ENCODE data around the gene PTGER4. TPM values are rescaled to one million over a fixed set of nuclear protein-coding genes. Genes with fewer than 3 reads are reported as not detected.

PTGER4 gene
- total and polyA plus RNA-seq, 2 of the 8 experiments (the other 6 are each of a cell fraction or from before 2014, with no cell fraction given) = 0.76 to 1.2 TPM

DNA sequence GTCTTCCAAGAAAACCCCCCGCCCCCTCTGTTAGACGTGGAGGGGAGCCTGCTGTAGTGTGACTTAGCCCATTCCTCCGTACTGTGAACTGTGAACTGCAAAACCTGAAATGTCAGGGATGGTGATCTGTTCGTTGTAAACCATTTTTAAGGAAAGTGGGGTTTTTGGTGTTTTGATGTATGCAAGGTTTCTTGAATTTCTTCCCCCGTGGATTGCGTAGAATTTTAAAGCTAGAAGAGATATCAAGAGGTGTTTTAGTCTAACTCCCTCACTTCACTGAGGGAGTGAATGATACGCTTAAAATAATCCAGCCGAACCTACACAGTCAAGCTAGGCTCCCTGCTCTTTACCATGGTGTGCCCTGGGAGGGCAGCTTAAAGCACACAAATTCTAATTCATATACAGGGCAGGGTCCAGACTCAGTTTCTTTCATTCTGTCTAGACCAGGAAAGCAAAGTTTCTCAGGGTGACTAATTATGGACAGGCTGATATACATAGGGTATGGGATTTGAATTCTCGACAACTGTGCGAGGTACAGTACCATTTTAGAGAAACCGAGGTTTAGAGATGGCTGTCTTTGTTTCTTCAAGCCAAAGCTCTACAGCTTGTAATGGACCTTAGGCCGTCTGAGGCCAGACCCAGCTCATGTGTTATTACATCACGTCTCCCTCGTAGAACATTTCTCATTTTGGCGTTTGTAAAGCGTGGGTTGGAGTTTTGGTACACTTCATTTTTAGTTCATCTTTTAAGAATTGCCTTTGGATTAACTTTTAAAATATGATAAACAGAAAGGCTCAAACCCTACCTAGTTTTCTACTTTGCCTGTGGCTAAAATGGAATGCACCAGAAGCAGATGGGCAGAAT lies 2.7 kb downstream of the PTGER4 start:
- no peak overlapping the region for H3K56ac ChIP-seq (replicated peaks; ENCODE audit: insufficient read length, low read depth, low read length)
- FAIRE-seq (no peak), DNase-seq (ENCODE audit: low read depth in 1 of 2, low spot score in 2 of 2) (no peak)
- no peak overlapping the region for H4K8ac ChIP-seq (ENCODE audit: extremely low read depth, insufficient read depth, low read length)
- no peak overlapping the region for H2BK20ac ChIP-seq (ENCODE audit: low read length)
- no peak overlapping the region for H3K27ac ChIP-seq (ENCODE audit: low read depth, low read length)
- no peak overlapping the region for H3K23ac ChIP-seq (ENCODE audit: insufficient read length)
- no peak overlapping the region for H3K14ac ChIP-seq (ENCODE audit: insufficient read length)
- H2BK15ac ChIP-seq (ENCODE audit: low read length) = no peak overlapping the region
- H4K20me1 ChIP-seq (replicated peaks in 1 of 2; ENCODE audit: control insufficient read depth in 1 of 2, insufficient read depth in 2 of 2, low read length in 2 of 2) = peaks cover 3 to 5% of the 10 kb centered on the region in 2 experiments
- H3K23me2 ChIP-seq (ENCODE audit: low read depth, low read length) = peaks cover 21% of the 10 kb centered on the region
- no peaks in the 10 kb centered on the region for H3K79me1 ChIP-seq (ENCODE audit: low read depth, low read length)
- H3K4ac ChIP-seq (replicated peaks; ENCODE audit: insufficient read length, low read depth, low read length) = no peak overlapping the region
- no peak overlapping the region for H4K5ac ChIP-seq (ENCODE audit: insufficient read length, low read depth, low read length)
- H2AFZ ChIP-seq (ENCODE audit: low read length) = peak overlapping the region; percentile 89; the same call in 1 of the 2 replicates
- POLR2A ChIA-PET (ENCODE audit: partially characterized antibody) = no interaction called here
- H2BK120ac ChIP-seq (replicated peaks; ENCODE audit: low read depth, low read length) = no peak overlapping the region
- H2AK5ac ChIP-seq (ENCODE audit: low read depth, low read length) = no peak overlapping the region
- 78% methylated on average over 16 of the region's 16 CpGs; no CpG with 5 or more reads in 1 of the 2 experiments for WGBS, 2 experiments (ENCODE audit: extremely low coverage in 1 of 2, insufficient coverage in 1 of 2, insufficient read length in 1 of 2, insufficient replicate concordance in 2 of 2, low coverage in 1 of 2, low lambda C conversion rate in 2 of 2, missing lambda C conversion rate in 1 of 2)
- no peak for TF ChIP-seq CEBPB (IDR thresholded peaks at IDR 0.05; ENCODE audit: low read depth, low read length)
- CTCF ChIA-PET (ENCODE audit: partially characterized antibody) = interaction anchor here (1.2 to 4.6 kb wide), 5 partner anchors 190 to 1083 kb away, joined by 3 to 32 read pairs (median 5); no protein-coding TSS in a partner anchor
- no peak overlapping the region for H2BK5ac ChIP-seq (ENCODE audit: low read depth, low read length)
- no peak overlapping the region for H3K9ac ChIP-seq (replicated peaks in 1 of 4; ENCODE audit: extremely low read depth in 1 of 4, low read depth in 3 of 4, low read length in 3 of 4)
- H3K4me1 ChIP-seq (replicated peaks in 1 of 4; ENCODE audit: control insufficient read depth in 3 of 4, insufficient read depth in 4 of 4, low read length in 3 of 4) = peaks cover 0 to 18% (median 10%) of the 10 kb centered on the region in 4 experiments; a peak in 6 of 7 replicates
- H3K36me3 ChIP-seq (ENCODE audit: control insufficient read depth in 2 of 4, insufficient read depth in 4 of 4, low read length in 3 of 4) = no peaks in the 10 kb centered on the region
- H4K91ac ChIP-seq (replicated peaks; ENCODE audit: insufficient read length, low read length) = no peak overlapping the region
- peak overlapping the region; percentile 55 to 84 (median 78); a peak in 6 of 8 replicates for H3K4me3 ChIP-seq (ENCODE audit: extremely low read depth in 1 of 4, insufficient read depth in 2 of 4, low read depth in 3 of 4, low read length in 4 of 4)
- no peaks in the 10 kb centered on the region for H3K79me2 ChIP-seq (ENCODE audit: control insufficient read depth in 1 of 2, insufficient read depth in 2 of 2, low read length in 2 of 2)
- peaks cover 23 to 38% (median 29%) of the 10 kb centered on the region in 4 experiments for H3K27me3 ChIP-seq (replicated peaks in 1 of 4; ENCODE audit: control insufficient read depth in 3 of 4, extremely low read depth in 1 of 4, insufficient read depth in 3 of 4, low read length in 3 of 4)
- no peaks in the 10 kb centered on the region; a peak in 1 of 4 replicates for H3K9me3 ChIP-seq (ENCODE audit: insufficient read depth in 2 of 2, low read depth in 1 of 2, low read length in 1 of 2)
- peak overlapping the region; percentile 95 to 99 for H3K4me2 ChIP-seq (ENCODE audit: insufficient read depth in 1 of 2, low read depth in 2 of 2, low read length in 2 of 2)
- no peak overlapping the region for H2BK12ac ChIP-seq (ENCODE audit: low read depth, low read length)
- H3K18ac ChIP-seq (ENCODE audit: extremely low read depth, low read length) = peak overlapping the region; percentile 63; the same call in 1 of the 2 replicates
